Activated CD4-positive, alpha-beta T cell treated with anti-CD3 and anti-CD28 coated beads for 24 hours (primary cell): Measurements from ENCODE around the gene FOXP1.
"Not testable (repeated sequence)": the region's sequence is repeated elsewhere in the genome, so short reads cannot be mapped to it uniquely, and the experiment has no call there.

ENCODE experiments used
- DNase-seq, 2 donors: peaks; one replicate each; pipeline ENCODE4 v3.0.0-alpha.2; 2020; ENCODE audit warnings: low read depth in 2 of 2

Gene FOXP1

GRCh38 chr3:71330505-71330904, 253.0 kb downstream of the FOXP1 start:
- DNase-seq: no peak

- no peak for DNase-seq
Measured at GRCh38 chr3:71329817-71330216, 253.7 kb downstream of the FOXP1 start.

GRCh38 chr3:71328926-71329325, 254.6 kb downstream of the FOXP1 start:
- no peak for DNase-seq

GRCh38 chr3:71327936-71328335, 255.6 kb downstream of the FOXP1 start:
- DNase-seq: no peak

- DNase-seq: no peak
Measured at GRCh38 chr3:71325715-71326114, 257.8 kb downstream of the FOXP1 start.

GRCh38 chr3:71324224-71324623, 259.3 kb downstream of the FOXP1 start:
- not testable (repeated sequence) for DNase-seq

GRCh38 chr3:71323558-71323957, 260.0 kb downstream of the FOXP1 start:
- DNase-seq: no peak

GRCh38 chr3:71322154-71322553, 261.4 kb downstream of the FOXP1 start:
- no peak for DNase-seq

- DNase-seq: no peak
Measured at GRCh38 chr3:71319771-71320170, 263.8 kb downstream of the FOXP1 start.

GRCh38 chr3:71318458-71318827, 265.1 kb downstream of the FOXP1 start:
- DNase-seq: no peak

- no peak for DNase-seq
Measured at GRCh38 chr3:71317749-71318457, 265.6 kb downstream of the FOXP1 start.

- DNase-seq: no peak
Measured at GRCh38 chr3:71317140-71317539, 266.4 kb downstream of the FOXP1 start.

- no peak for DNase-seq
Measured at GRCh38 chr3:71316066-71316777, 267.3 kb downstream of the FOXP1 start.

- DNase-seq: no peak
Measured at GRCh38 chr3:71315431-71315830, 268.1 kb downstream of the FOXP1 start.

GRCh38 chr3:71313844-71314243, 269.7 kb downstream of the FOXP1 start:
- no peak for DNase-seq

GRCh38 chr3:71312461-71312860, 271.1 kb downstream of the FOXP1 start:
- no peak for DNase-seq

- no peak for DNase-seq
Measured at GRCh38 chr3:71311661-71312046, 271.9 kb downstream of the FOXP1 start.

- no peak for DNase-seq
Measured at GRCh38 chr3:71310980-71311660, 272.4 kb downstream of the FOXP1 start.

GRCh38 chr3:71310359-71310979, 273.1 kb downstream of the FOXP1 start:
- no peak for DNase-seq

GRCh38 chr3:71309886-71310285, 273.6 kb downstream of the FOXP1 start:
- DNase-seq: no peak

GRCh38 chr3:71309342-71309741, 274.2 kb downstream of the FOXP1 start:
- DNase-seq: no peak

GRCh38 chr3:71308836-71309235, 274.7 kb downstream of the FOXP1 start:
- DNase-seq: no peak
